GM21737 (cell line): ENCODE data around the gene PRTN3.

ENCODE experiments used
- ATAC-seq: cut with Tn5 transposase; IDR thresholded peaks from one replicate; pipeline ENCODE4 v1.9.1; 2021; ENCODE audit warnings: mild to moderate bottlenecking, moderate library complexity; ENCODE audit not compliant: unreplicated experiment

PRTN3 gene

DNA sequence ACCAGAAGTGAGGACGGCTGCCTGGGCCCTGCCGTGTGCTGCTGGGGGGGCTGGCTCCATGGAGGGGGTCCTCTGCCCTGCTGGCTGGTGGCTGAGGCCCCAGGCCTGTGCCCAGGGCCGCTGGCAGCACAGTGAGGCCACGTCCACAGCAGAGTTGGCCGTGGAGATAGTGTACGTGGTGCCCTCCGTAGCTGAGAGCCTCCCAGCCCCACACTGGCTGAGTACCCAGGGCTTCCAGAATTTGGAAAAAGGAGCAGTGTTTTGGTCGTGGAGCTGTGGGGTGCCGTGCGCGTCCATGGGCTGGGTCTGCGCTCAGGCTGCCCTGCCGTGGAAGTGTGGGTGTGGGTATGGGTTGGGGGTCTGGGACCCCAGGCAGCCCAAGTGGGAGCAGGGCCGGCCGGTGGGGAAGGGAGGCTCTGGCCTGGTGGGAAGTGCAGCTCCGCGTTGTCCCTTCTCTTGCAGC, 37.7 kb upstream of the PRTN3 start:
- no peak for ATAC-seq

DNA sequence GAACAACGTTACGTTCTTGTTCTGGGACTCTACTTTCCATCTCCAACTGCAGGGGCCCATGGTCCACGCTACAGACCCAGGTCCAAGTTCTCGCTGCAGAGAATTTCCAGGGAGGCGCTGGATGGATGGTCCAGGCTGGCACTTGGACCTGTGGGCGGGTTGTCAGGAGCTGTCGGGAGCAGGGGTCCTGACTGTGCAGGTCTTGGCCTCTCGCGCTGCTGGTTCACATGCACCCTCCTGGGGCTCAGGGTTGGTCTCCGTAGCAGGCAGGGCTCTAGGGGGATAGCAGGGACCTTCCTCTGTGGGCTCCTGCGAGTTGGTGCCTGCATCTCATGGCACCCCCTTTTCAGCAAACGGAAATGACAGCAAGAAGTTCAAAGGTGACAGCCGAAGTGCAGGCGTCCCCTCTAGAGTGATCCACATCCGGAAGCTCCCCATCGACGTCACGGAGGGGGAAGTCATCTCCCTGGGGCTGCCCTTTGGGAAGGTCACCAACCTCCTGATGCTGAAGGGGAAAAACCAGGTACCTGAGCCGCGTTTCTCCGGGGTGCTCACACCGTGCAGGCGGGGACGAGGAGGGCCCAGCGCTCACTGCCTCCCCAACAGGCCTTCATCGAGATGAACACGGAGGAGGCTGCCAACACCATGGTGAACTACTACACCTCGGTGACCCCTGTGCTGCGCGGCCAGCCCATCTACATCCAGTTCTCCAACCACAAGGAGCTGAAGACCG, 36.9 kb upstream of the PRTN3 start:
- no peak for ATAC-seq

DNA sequence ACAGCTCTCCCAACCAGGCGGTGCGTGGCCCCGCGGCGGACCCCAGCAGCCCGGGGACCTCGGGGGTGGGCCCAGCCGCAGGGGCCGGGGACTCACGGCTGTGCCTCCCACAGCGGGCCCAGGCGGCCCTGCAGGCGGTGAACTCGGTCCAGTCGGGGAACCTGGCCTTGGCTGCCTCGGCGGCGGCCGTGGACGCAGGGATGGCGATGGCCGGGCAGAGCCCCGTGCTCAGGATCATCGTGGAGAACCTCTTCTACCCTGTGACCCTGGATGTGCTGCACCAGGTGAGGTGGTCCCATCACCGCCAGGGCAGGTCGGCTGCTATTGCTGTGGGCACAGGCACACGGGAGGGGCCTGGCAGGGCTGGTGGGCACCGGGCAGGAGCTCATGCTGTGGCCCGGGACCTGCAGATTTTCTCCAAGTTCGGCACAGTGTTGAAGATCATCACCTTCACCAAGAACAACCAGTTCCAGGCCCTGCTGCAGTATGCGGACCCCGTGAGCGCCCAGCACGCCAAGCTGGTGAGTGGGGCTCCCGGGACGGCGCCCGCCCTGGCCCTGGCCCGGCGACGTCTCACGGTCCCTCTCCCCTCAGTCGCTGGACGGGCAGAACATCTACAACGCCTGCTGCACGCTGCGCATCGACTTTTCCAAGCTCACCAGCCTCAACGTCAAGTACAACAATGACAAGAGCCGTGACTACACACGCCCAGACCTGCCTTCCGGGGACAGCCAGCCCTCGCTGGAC, 36.2 kb upstream of the PRTN3 start:
- no peak for ATAC-seq

DNA sequence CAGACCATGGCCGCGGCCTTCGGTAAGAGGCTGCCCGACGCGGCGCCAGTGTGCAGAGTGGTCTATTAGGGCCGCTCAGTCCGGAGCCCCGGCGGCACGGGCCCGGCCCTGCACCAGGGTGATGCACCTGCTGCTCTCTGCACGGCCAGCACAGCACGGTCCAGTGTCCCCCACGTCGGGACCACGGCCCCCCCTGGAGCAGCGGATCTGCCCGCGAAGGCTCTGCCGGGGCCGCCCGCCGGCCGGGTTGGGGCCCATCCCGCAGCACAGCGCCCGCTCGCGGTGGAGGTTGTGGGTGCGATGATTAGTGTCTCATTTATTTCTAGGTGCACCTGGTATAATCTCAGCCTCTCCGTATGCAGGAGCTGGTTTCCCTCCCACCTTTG, 35.6 kb upstream of the PRTN3 start:
- ATAC-seq, result no peak

DNA sequence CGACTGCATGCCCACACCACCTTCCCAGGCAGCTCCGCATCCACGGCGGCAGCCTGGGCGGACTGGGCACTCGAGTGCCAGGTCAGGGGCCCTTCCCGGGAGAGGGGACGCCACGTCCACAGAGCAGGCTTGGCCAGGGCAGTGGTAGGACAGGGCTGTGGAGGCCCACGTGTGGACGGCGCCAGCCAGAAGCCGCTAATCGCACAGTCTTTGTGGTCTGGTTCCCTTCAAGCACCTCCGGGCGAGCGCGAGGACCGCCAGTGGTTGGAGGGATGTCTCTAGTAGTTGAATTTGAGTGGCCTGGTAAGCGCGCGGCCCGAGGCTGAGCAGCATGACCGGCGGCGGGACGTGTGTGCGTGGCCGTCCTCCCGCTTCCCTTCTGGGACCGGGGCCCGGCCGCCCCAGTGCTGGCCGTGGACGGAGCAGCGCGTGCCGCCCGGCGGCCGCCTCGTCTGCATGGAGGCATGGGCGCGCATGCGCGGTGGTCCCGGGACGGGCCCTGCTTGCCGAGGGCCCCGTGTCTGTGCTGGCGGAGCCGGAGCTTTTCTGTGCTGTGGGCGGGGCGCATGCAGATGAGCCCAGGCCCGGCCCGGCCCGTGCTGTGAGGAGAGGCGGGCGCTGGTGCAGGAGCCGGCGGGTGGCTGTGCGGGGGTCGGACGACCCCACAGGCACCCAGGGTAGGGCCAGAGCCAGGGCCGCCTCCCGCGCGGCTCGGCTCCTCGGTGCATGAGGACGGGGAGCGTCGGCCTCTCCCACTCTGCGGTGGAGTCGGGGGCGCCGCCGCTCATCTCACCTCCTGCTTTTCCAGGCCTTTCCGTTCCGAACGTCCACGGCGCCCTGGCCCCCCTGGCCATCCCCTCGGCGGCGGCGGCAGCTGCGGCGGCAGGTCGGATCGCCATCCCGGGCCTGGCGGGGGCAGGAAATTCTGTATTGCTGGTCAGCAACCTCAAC, 34.9 kb upstream of the PRTN3 start:
- ATAC-seq, result no peak

DNA sequence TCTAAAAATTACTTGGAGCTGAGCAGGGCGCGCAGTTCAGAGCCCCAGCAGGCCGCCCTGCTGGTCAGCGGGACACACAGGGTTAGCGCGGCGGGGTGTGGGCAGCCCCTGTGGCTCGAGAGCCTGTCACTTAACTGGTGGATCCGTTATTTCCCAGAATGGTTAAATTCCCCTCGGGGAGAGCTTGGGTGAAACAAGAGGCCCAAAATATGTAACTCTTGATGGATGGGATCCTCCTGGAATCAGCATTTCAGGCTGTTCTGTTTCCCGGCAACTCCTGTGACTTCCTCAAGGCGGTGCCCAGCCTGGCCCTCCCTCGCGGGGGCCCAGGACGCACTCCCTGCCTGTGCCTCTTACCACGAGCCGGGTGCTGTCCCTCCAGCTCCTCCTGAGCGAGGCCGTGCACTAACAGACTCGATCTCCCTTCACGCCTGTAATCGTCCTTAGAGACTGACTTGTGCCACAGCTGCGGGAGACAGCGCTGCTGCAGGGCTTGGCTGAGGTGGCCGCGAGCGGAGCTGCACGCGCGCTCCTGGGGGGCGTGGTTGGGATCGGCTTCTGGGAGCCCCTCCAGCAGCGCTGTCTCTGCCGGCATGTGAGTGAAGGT, 33.9 kb upstream of the PRTN3 start:
- no peak for ATAC-seq

DNA sequence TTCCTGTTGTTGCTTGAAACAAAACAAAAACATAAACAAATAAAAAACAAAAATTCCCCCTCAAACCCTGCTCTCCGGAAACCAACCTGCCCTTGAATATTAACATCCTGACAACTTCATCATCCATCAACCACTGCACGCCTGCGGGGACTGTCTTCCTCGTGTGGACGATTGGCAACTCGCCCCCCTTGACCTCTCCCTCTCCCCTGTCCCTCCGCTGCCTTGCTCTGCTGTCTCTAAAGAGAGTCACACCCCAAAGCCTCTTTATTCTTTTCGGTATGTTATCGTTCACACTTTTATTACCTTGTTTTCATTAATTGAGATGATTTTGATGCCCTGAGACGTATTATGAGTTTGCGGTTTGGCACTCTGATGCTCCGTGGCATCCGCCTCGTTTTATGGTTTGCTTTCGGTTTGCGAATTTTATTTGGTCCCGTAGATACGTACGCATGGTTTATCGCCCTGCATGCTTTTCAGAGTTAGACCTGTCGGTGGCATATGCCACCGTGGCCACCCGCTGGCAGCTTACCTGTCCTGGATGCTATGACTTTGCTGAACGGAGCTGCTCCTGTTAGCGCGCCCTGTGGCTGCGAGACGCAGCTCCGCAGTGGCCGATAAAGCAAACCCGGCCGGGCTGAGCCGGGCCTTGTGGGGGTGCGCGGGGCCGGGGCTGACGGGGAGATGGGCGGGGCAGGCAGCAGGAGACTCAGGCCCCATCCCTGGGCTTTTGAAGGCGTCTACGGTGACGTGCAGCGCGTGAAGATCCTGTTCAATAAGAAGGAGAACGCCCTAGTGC, 33.0 kb upstream of the PRTN3 start:
- ATAC-seq, result no peak

DNA sequence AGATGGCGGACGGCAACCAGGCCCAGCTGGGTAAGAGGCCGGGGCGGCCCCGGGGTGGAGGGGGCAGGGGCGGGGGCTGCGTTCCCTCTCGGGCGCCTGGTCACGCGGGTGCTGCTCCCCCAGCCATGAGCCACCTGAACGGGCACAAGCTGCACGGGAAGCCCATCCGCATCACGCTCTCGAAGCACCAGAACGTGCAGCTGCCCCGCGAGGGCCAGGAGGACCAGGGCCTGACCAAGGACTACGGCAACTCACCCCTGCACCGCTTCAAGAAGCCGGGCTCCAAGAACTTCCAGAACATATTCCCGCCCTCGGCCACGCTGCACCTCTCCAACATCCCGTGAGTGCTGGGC, 32.4 kb upstream of the PRTN3 start:
- ATAC-seq, result no peak

DNA sequence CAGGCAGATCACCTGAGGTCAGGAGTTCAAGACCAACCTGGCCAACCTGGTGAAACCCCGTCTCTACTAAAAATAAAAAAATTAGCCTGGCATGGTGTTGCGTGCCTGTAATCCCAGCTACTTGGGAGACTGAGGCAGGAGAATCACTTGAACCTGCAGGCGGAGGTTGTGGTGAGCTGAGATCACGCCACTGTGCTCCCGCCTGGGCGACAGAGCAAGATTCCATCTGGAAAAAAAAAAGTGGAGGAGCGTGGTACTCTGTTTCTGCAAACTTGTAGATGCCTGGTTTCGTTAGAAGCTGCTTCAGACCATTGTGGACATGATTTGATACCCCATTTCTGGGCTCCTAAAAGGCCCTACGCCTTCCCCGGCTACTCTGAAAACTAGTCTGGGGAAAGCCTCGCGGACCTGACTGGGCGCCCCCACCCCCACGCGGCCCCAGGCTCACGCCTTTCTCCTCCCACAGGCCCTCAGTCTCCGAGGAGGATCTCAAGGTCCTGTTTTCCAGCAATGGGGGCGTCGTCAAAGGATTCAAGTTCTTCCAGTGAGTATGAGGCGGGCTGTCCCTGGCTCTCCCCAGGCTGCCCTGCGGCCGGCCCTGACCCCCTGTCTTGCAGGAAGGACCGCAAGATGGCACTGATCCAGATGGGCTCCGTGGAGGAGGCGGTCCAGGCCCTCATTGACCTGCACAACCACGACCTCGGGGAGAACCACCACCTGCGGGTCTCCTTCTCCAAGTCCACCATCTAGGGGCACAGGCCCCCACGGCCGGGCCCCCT, 30.5 kb upstream of the PRTN3 start:
- ATAC-seq, result no peak

DNA sequence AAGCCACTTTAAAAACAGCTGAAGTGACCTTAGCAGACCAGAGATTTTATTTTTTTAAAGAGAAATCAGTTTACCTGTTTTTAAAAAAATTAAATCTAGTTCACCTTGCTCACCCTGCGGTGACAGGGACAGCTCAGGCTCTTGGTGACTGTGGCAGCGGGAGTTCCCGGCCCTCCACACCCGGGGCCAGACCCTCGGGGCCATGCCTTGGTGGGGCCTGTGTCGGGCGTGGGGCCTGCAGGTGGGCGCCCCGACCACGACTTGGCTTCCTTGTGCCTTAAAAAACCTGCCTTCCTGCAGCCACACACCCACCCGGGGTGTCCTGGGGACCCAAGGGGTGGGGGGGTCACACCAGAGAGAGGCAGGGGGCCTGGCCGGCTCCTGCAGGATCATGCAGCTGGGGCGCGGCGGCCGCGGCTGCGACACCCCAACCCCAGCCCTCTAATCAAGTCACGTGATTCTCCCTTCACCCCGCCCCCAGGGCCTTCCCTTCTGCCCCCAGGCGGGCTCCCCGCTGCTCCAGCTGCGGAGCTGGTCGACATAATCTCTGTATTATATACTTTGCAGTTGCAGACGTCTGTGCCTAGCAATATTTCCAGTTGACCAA, 29.8 kb upstream of the PRTN3 start:
- ATAC-seq, result no peak

DNA sequence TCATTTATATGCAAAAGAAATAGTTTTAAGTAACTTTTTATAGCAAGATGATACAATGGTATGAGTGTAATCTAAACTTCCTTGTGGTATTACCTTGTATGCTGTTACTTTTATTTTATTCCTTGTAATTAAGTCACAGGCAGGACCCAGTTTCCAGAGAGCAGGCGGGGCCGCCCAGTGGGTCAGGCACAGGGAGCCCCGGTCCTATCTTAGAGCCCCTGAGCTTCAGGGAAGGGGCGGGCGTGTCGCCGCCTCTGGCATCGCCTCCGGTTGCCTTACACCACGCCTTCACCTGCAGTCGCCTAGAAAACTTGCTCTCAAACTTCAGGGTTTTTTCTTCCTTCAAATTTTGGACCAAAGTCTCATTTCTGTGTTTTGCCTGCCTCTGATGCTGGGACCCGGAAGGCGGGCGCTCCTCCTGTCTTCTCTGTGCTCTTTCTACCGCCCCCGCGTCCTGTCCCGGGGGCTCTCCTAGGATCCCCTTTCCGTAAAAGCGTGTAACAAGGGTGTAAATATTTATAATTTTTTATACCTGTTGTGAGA, 29.2 kb upstream of the PRTN3 start:
- no peak for ATAC-seq

DNA sequence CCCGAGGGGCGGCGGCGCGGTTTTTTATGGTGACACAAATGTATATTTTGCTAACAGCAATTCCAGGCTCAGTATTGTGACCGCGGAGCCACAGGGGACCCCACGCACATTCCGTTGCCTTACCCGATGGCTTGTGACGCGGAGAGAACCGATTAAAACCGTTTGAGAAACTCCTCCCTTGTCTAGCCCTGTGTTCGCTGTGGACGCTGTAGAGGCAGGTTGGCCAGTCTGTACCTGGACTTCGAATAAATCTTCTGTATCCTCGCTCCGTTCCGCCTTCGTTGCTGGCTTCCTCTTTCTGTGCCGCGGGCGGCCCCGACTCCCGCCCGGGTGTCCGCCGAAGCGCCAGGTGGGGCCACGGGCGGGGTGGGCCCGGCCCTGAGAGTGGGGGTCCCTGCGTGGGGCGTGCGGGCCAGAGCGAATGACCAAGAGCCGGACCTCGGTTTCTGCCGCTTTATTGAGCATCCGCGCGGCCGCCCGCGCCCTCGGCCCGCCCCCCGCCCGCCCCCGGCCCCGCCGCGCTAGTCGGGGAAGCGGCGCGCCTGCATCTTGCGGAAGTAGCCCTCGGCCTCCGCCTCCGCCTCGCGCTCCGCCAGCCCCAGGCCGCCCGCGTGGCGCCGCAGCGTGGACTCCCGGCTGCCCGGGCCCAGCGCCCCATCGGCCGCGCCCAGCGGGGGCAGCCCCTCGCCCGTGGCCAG, 28.6 kb upstream of the PRTN3 start:
- ATAC-seq, result no peak

DNA sequence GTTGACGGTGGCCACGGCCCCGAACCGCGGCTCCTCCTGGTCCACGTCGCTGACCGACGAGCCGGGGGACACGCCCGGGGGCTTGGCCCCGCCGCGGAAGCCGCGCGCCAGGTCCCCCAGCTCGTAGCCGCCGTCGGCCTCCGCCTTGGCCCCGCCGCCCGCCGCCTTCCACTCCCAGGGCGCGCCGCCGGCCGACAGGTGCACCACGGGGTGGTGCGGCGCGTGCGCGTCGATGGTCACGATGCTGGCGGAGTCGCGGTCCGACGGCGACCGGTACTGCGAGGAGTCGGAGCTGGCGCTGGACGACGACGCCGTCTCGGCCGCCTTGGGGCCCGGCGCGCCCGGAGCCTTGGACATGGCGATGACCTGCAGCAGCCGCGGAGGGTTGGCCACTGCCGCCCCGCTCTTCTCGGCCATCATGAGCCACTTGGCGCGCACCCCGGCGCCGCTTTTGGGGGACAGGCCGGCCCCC, 28.0 kb upstream of the PRTN3 start:
- no peak for ATAC-seq

DNA sequence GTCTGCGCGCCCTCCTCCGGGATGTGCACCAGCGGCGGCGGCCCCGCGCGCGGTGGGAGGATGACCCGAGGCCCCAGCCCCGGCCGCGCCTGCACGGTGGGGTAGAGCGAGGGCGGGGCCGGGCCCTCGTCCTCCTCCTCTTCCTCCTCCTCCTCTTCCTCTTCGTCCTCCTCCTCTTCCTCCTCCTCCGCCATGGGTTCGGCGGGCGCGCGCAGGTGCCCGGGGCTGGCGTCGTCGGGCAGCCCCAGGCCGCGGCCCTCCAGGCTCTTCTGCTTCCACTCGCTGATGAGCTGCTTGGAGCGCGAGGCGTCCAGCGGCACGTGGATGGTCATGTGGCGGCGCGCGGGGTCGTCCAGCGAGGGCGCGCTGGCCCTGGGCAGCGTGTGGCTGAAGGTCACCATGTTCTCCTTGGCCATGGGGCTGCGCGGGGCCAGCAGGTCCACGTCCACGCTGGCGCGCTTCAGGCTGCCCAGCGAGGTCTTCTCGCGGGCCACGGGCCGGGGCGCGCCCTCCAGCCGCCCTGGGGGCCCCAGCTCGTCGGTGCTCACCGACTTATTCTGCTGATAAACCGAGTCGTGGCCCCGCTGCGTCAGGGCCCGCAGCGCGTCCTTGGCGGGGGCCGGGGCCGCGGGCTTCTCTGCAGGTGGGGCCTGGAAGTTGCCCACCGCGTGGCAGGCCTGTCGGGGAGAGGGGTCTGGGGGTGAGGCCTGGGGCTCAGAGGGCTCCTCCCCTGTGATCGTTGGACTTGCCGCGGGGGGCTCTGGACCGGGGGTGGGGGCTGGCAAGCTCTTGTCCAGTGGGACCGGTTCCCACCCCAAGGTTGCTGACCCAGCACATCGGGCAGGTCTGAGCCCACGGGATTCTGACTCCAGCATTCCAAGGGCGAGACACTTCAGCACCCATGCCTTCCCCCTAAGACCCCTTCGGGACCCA, 27.3 kb upstream of the PRTN3 start:
- no peak for ATAC-seq

DNA sequence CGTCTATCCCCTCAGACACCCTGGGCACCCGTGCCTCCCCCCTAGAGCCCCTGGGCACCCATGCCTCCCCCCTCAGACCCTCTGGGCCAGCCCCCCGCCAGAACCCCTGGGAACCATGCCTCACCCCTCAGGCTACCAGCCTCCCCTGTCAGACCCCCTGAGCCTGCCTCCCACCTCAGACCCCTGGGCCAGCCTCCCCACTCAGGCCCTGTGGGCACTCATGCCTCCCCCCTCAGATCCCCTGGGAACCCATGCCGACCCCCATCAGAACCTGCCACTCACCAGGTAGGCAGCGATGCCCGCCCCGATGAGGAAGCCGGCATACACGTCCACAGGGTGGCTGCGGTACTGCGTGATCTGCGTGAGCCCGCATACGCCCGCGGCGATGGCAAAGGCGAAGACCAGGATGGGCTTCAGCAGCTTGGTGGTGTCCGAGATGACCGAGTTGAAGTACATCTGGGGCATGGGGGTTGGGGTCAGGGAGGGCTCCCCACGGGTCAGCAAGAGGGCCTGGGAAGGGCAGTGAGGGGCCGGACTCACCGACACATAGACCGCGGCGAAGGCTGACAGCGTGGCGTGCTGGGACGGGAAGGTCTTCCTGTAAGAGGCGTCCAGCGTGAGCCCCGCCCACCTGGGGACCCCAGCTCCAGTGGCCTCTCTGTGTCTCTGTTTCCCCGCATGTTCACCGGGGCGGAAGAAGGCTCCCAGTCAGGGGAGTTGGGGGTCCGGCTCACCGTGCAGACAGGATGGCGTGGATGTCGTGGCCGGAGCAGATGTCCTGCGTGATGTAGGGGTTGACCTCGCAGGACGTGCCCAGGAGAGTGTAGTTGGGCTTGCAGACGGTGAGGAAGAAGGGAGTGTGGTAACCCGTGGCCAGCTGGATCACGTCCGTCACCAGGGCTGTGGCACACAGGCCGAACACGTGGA, 26.4 kb upstream of the PRTN3 start:
- ATAC-seq, result no peak
